Heart left ventricle (tissue), 13 donors: ENCODE results near the gene BANK1.

Experiments
- CTCF ChIP-seq, 12 donors: fragments of 200-600 bp; sonication (generic) in 4 of 12; IDR thresholded peaks; one replicate each; pipeline versions ENCODE4 v1.5.0 to v1.8.0; 2018 to 2022; ENCODE audit warnings: antibody characterized with exemption in 12 of 12, mild to moderate bottlenecking in 5 of 12
- POLR2A ChIP-seq, 2 donors: fragments of 450-650 bp; IDR thresholded peaks; one replicate each; pipeline ENCODE4 v1.6.1; 2017; ENCODE audit warnings: antibody characterized with exemption in 2 of 2, mild to moderate bottlenecking in 2 of 2, moderate library complexity in 2 of 2
- donor health status: ischemic (EF 13 %, LVEDD 7.1; RV severe dilation, severe dysfunction).
- donor health status: DM: no; HTN: yes; CAD: no.
- donor health status: DM: no; HTN: no; CAD: no.
- donor health status: ischemic (EF 25% LVEDD 6.9; RV normal size, moderate dysfunction).
- donor health status: ischemic (EF 25% LVEDD 5.7; RV mildly dilated, moderate dysfunction).
- donor health status: ischemic (EF 35%, LVEDD 5.7; RV mildly dilated, moderate dysfunction).
- donor health status: nonischemic (EF 11% LVEDD 7.7; RV severe dilation, severe dysfunction).
- donor health status: DM: yes; HTN: yes; CAD: no.
- donor health status: PGD.
- donor health status: ischemic (EF 29% LVEDD 5.4; RV normal size, mild dysfunction).
- donor health status: nonischemic (EF 23%, LVEDD 6.1; RV moderate dilation, normal function).

GRCh38 chr4:102080184-102080583 is 289.7 kb downstream of the BANK1 start:
- TF ChIP-seq CTCF (IDR thresholded peaks at IDR 0.05) (no peak), POLR2A (IDR thresholded peaks at IDR 0.05) (no peak)
